GM15510 (cell line): Measurements from ENCODE around the gene RASGRP3.

Experiments used
- POLR2A ChIP-seq: IDR thresholded peaks from 3 replicates; pipeline ENCODE4 v1.6.1; 2011; ENCODE audit warnings: borderline replicate concordance; ENCODE audit not compliant: insufficient read length; ENCODE audit errors: extremely low read depth

Gene RASGRP3

GRCh38 chr2:33478968-33479731 lies 2.7 kb downstream of the RASGRP3 start:
- peak; percentile 49 for TF ChIP-seq POLR2A

GRCh38 chr2:33482518-33482917 lies 6.1 kb downstream of the RASGRP3 start:
- TF ChIP-seq POLR2A: no peak

- TF ChIP-seq POLR2A: no peak
Observed at GRCh38 chr2:33484042-33484621, 7.7 kb downstream of the RASGRP3 start.

- no peak for TF ChIP-seq POLR2A
Observed at GRCh38 chr2:33485051-33485450, 8.6 kb downstream of the RASGRP3 start.

- TF ChIP-seq POLR2A: no peak
Observed at GRCh38 chr2:33486544-33486943, 10.1 kb downstream of the RASGRP3 start.

GRCh38 chr2:33488178-33488690 lies 11.8 kb downstream of the RASGRP3 start:
- peak; percentile 12 for TF ChIP-seq POLR2A

- peak; percentile 18 for TF ChIP-seq POLR2A
Observed at GRCh38 chr2:33488715-33489540, 12.5 kb downstream of the RASGRP3 start.

- TF ChIP-seq POLR2A: no peak
Observed at GRCh38 chr2:33489835-33490431, 13.5 kb downstream of the RASGRP3 start.

GRCh38 chr2:33491441-33492084 lies 15.1 kb downstream of the RASGRP3 start:
- no peak for TF ChIP-seq POLR2A

GRCh38 chr2:33492399-33493134 lies 16.1 kb downstream of the RASGRP3 start:
- TF ChIP-seq POLR2A: no peak

GRCh38 chr2:33494155-33494779 lies 17.8 kb downstream of the RASGRP3 start:
- no peak for TF ChIP-seq POLR2A

- peak; percentile 9 for TF ChIP-seq POLR2A
Observed at GRCh38 chr2:33494877-33495641, 18.6 kb downstream of the RASGRP3 start.
